ENCODE measurements around the gene TRMO. TPM values are rescaled to one million over a fixed set of nuclear protein-coding genes. Genes with fewer than 3 reads are reported as not detected.

Gene TRMO

GRCh38 chr9:97856857-97857605 lies 65.3 kb downstream of the TRMO start:
- no peaks in the 10 kb centered on the region for H3K9me3 ChIP-seq (replicated peaks; ENCODE audit: low read length)
- H3K27me3 ChIP-seq (ENCODE audit: control insufficient read depth, insufficient read depth, low read length) = peaks cover 95% of the 10 kb centered on the region

GRCh38 chr9:97855899-97856298 lies 66.4 kb downstream of the TRMO start:
- Histone ChIP-seq H3K4me3 (ENCODE audit: low read length) (no peak overlapping the region), H3K36me3 (ENCODE audit: insufficient read depth, low read length) (no peaks in the 10 kb centered on the region), H3K9ac (ENCODE audit: low read depth, low read length) (no peak overlapping the region), H3K27me3 (ENCODE audit: control insufficient read depth, insufficient read depth, low read length) (peaks cover 97% of the 10 kb centered on the region), H3K4me2 (ENCODE audit: low read length) (no peak overlapping the region), H3K4me1 (ENCODE audit: control insufficient read depth, insufficient read depth, low read length) (peaks cover 9% of the 10 kb centered on the region), H3K9me3 (replicated peaks; ENCODE audit: low read length) (no peaks in the 10 kb centered on the region)

More at GRCh38 chr9:97856857-97857605, 65.3 kb downstream of the TRMO start:
- Histone ChIP-seq H3K4me1 (ENCODE audit: control insufficient read depth, insufficient read depth, low read length) (peaks cover 9% of the 10 kb centered on the region), H3K4me3 (ENCODE audit: low read length) (no peak overlapping the region), H3K9ac (ENCODE audit: low read depth, low read length) (no peak overlapping the region), H3K36me3 (ENCODE audit: insufficient read depth, low read length) (no peaks in the 10 kb centered on the region), H3K4me2 (ENCODE audit: low read length) (no peak overlapping the region)

GRCh38 chr9:97855486-97855875 lies 66.8 kb downstream of the TRMO start:
- peaks cover 9% of the 10 kb centered on the region for H3K4me1 ChIP-seq (ENCODE audit: control insufficient read depth, insufficient read depth, low read length)

GRCh38 chr9:97854696-97855485 lies 67.4 kb downstream of the TRMO start:
- no peaks in the 10 kb centered on the region for H3K9me3 ChIP-seq (replicated peaks; ENCODE audit: low read length)
- no peak overlapping the region for H3K4me3 ChIP-seq (ENCODE audit: low read length)
- no peaks in the 10 kb centered on the region for H3K36me3 ChIP-seq (ENCODE audit: insufficient read depth, low read length)
- H3K4me2 ChIP-seq (ENCODE audit: low read length) = no peak overlapping the region
- H3K9ac ChIP-seq (ENCODE audit: low read depth, low read length) = no peak overlapping the region
- H3K27me3 ChIP-seq (ENCODE audit: control insufficient read depth, insufficient read depth, low read length) = peaks cover 97% of the 10 kb centered on the region
- peaks cover 9% of the 10 kb centered on the region for H3K4me1 ChIP-seq (ENCODE audit: control insufficient read depth, insufficient read depth, low read length)

More at GRCh38 chr9:97855486-97855875, 66.8 kb downstream of the TRMO start:
- no peaks in the 10 kb centered on the region for H3K9me3 ChIP-seq (replicated peaks; ENCODE audit: low read length)
- no peak overlapping the region for H3K4me2 ChIP-seq (ENCODE audit: low read length)
- H3K27me3 ChIP-seq (ENCODE audit: control insufficient read depth, insufficient read depth, low read length) = peaks cover 97% of the 10 kb centered on the region
- no peak overlapping the region for H3K9ac ChIP-seq (ENCODE audit: low read depth, low read length)
- no peak overlapping the region for H3K4me3 ChIP-seq (ENCODE audit: low read length)
- H3K36me3 ChIP-seq (ENCODE audit: insufficient read depth, low read length) = no peaks in the 10 kb centered on the region

Small RNA genes within 50 kb of the gene (small RNA-seq; reads per million reads assigned to genes)
- not detected for gene RF00019

Measured in skeletal muscle satellite cell (primary cell).